Liver (tissue), 9 donors: ENCODE results near the gene NELL1. TPM values are rescaled to one million over a fixed set of nuclear protein-coding genes. Genes with fewer than 3 reads are reported as not detected.

Experiments used
- DNase-seq: peaks from one replicate; pipeline ENCODE4 v3.0.0-alpha.2; 2017; ENCODE audit warnings: low spot score
- H3K27ac ChIP-seq, 2 donors: one replicate each; pipeline ENCODE4 v1.7.0; 2013; ENCODE audit warnings: inconsistent platforms in 2 of 2, low read length in 2 of 2, control low read depth in 1 of 2, low read depth in 1 of 2, mild to moderate bottlenecking in 1 of 2
- H3K27me3 ChIP-seq, 4 donors: one replicate each; pipeline versions ENCODE4 v1.6.1 to v1.7.0; 2013; ENCODE audit warnings: low read length in 3 of 4, inconsistent platforms in 1 of 4, mild to moderate bottlenecking in 1 of 4, moderate library complexity in 1 of 4; ENCODE audit not compliant: control insufficient read depth in 4 of 4, insufficient read depth in 4 of 4
- H3K36me3 ChIP-seq, 4 donors: one replicate each; pipeline versions ENCODE4 v1.6.1 to v1.7.0; 2013; ENCODE audit warnings: low read length in 3 of 4, mild to moderate bottlenecking in 3 of 4, low read depth in 1 of 4, moderate library complexity in 1 of 4; ENCODE audit not compliant: control insufficient read depth in 4 of 4, insufficient read depth in 3 of 4
- H3K4me1 ChIP-seq, 4 donors: one replicate each; pipeline versions ENCODE4 v1.6.1 to v1.7.0; 2013; ENCODE audit warnings: low read length in 3 of 4, mild to moderate bottlenecking in 3 of 4, moderate library complexity in 1 of 4; ENCODE audit not compliant: control insufficient read depth in 4 of 4, insufficient read depth in 4 of 4
- H3K4me3 ChIP-seq, 3 donors: one replicate each; pipeline versions ENCODE4 v1.6.1 to v1.7.0; 2013; ENCODE audit warnings: low read length in 3 of 3, control low read depth in 1 of 3, low read depth in 1 of 3, mild to moderate bottlenecking in 1 of 3
- H3K9ac ChIP-seq, 2 donors: one replicate each; pipeline ENCODE4 v1.7.0; 2013; ENCODE audit warnings: low read length in 2 of 2, mild to moderate bottlenecking in 2 of 2, moderate library complexity in 2 of 2, control low read depth in 1 of 2, low read depth in 1 of 2
- H3K9me3 ChIP-seq, 4 donors: one replicate each; pipeline versions ENCODE4 v1.6.1 to v1.7.0; 2013; ENCODE audit warnings: low read length in 3 of 4; ENCODE audit not compliant: control insufficient read depth in 4 of 4
- ATF3 ChIP-seq: IDR thresholded peaks from 2 replicates; pipeline ENCODE4 v1.6.1; 2016; ENCODE audit warnings: antibody characterized with exemption
- CTCF ChIP-seq: fragments of 150-350 bp; IDR thresholded peaks from 2 replicates; pipeline ENCODE4 v1.5.1; 2017; ENCODE audit warnings: improper control_type of control experiment, low read depth, low read length; ENCODE audit not compliant: missing input control
- EGR1 ChIP-seq, 2 donors: IDR thresholded peaks; 2 replicates each; pipeline ENCODE4 v1.6.1; 2016 to 2018; ENCODE audit warnings: antibody characterized with exemption in 2 of 2, low read depth in 2 of 2
- FOXA1 ChIP-seq: IDR thresholded peaks from 2 replicates; pipeline ENCODE4 v1.6.1; 2016; ENCODE audit warnings: antibody characterized with exemption
- FOXA2 ChIP-seq: IDR thresholded peaks from 2 replicates; pipeline ENCODE4 v1.6.1; 2016; ENCODE audit warnings: antibody characterized with exemption
- GABPA ChIP-seq, 2 donors: IDR thresholded peaks in 1 of 2; conservative IDR thresholded peaks in 1 of 2; 2 replicates each; pipeline ENCODE4 v1.6.1; 2016; ENCODE audit warnings: antibody characterized with exemption in 2 of 2, mild to moderate bottlenecking in 1 of 2, moderate library complexity in 1 of 2
- MAX ChIP-seq: IDR thresholded peaks from 2 replicates; pipeline ENCODE4 v1.6.1; 2016; ENCODE audit warnings: antibody characterized with exemption
- NR2F2 ChIP-seq: IDR thresholded peaks from 2 replicates; pipeline ENCODE4 v1.6.1; 2016; ENCODE audit warnings: antibody characterized with exemption
- RAD21 ChIP-seq, 2 donors: IDR thresholded peaks; 2 replicates each; pipeline ENCODE4 v1.6.1; 2016; ENCODE audit warnings: antibody characterized with exemption in 2 of 2, mild to moderate bottlenecking in 2 of 2
- SP1 ChIP-seq: IDR thresholded peaks from 2 replicates; pipeline ENCODE4 v1.6.1; 2018; ENCODE audit warnings: antibody characterized with exemption, mild to moderate bottlenecking
- YY1 ChIP-seq: IDR thresholded peaks from 2 replicates; pipeline ENCODE4 v1.6.1; 2016; ENCODE audit warnings: antibody characterized with exemption, mild to moderate bottlenecking
- ZBTB33 ChIP-seq: IDR thresholded peaks from 2 replicates; pipeline ENCODE4 v1.6.1; 2016; ENCODE audit warnings: antibody characterized with exemption
- WGBS: extraction: QIAGEN DNeasy Blood & Tissue Kit; methylation state at CpG from one replicate; pipeline ENCODE4 v1.1.7; 2013; 5-methylcytosine and 5-hydroxymethylcytosine counted together
- polyA plus RNA-seq, 2 donors: library from polyadenylated mRNA; stranded (reverse) in 1 of 2; unstranded in 1 of 2; fragments of 200-250 nt in 1 of 2; fragments of >200 nt in 1 of 2; fragmentation: Nextera tagmentation in 1 of 2; extraction: Ambion mirVana in 1 of 2; gene quantifications; one replicate each; pipeline versions ENCODE4 v1.2.1 to v1.2.3, GENCODE V29; 2013 to 2015
- total RNA-seq, 2 donors: library from RNA; depleted of rRNA; stranded (reverse); fragments of >200 nt; gene quantifications; one replicate each; pipeline ENCODE4 v1.2.3, GENCODE V29; 2014
- donor health status: healthy.
- donor health status: healthy.
- donor health status: healthy.
- donor health status: healthy.
- donor health status: healthy.

NELL1 gene
- total and polyA plus RNA-seq, 4 donors, result not detected

GRCh38 chr11:20934516-20934915 lies 265.1 kb downstream of the NELL1 start:
- H3K36me3 ChIP-seq, result no peaks in the 10 kb centered on the region
- no peak overlapping the region for H3K27ac ChIP-seq
- 48% methylated on average over 2 of the region's 2 CpGs for WGBS
- DNase-seq, result no peak
- no peak overlapping the region for H3K4me3 ChIP-seq
- H3K9me3 ChIP-seq, result peaks cover 0 to 5% (median 0%) of the 10 kb centered on the region in 4 donors
- H3K4me1 ChIP-seq, result no peaks in the 10 kb centered on the region
- H3K9ac ChIP-seq, result no peak overlapping the region
- no peaks in the 10 kb centered on the region for H3K27me3 ChIP-seq
- TF ChIP-seq ZBTB33 (no peak), FOXA1 (no peak), CTCF (no peak), FOXA2 (no peak), SP1 (no peak), NR2F2 (no peak), ATF3 (no peak), EGR1 (IDR thresholded peaks at IDR 0.05; ENCODE audit: low read depth in 2 of 2) (no peak), GABPA (IDR thresholded peaks at IDR 0.05 in 1 of 2, conservative IDR thresholded peaks at IDR 0.05 in 1 of 2) (no peak), MAX (no peak)

GRCh38 chr11:20937826-20938225 lies 268.4 kb downstream of the NELL1 start:
- Histone ChIP-seq H3K27me3 (no peaks in the 10 kb centered on the region), H3K27ac (no peak overlapping the region), H3K9me3 (peaks cover 0 to 5% (median 0%) of the 10 kb centered on the region in 4 donors), H3K36me3 (no peaks in the 10 kb centered on the region), H3K4me1 (no peaks in the 10 kb centered on the region), H3K4me3 (no peak overlapping the region), H3K9ac (no peak overlapping the region)
- 79% methylated on average over 7 of the region's 7 CpGs for WGBS
- TF ChIP-seq CTCF, result no peak
- no peak for TF ChIP-seq SP1
- TF ChIP-seq EGR1 (IDR thresholded peaks at IDR 0.05; ENCODE audit: low read depth in 2 of 2), result no peak
- no peak for TF ChIP-seq YY1
- TF ChIP-seq GABPA (IDR thresholded peaks at IDR 0.05 in 1 of 2, conservative IDR thresholded peaks at IDR 0.05 in 1 of 2), result no peak
- TF ChIP-seq RAD21 (IDR thresholded peaks at IDR 0.05), result no peak
- no peak for TF ChIP-seq FOXA1
- DNase-seq, result no peak
